HEK293 (cell line): ENCODE measurements around the gene LY6G5B.

Source experiments
- CTCF ChIA-PET: fragments of 350-600 bp; formaldehyde crosslinking; extraction: SDS; loops from one replicate; lab custom pipeline; 2021; ENCODE audit warnings: antibody characterized with exemption; lab: Yijun Ruan, JAX
- POLR2A ChIA-PET: fragments of 300-600 bp; formaldehyde crosslinking; extraction: SDS; loops from one replicate; lab custom pipeline; 2020; ENCODE audit warnings: antibody characterized with exemption, inconsistent platforms; lab: Yijun Ruan, JAX
- H3K27ac ChIP-seq: fragments of 200-500 bp; sonication (Bioruptor generic); 2 replicates; pipeline ENCODE4 v1.5.1; 2014; ENCODE audit warnings: low read depth, low read length, control low read depth, inconsistent platforms; ENCODE audit errors: extremely low read depth
- H3K36me3 ChIP-seq, 2 experiments: fragments of 200-500 bp in 1 of 2; sonication (Bioruptor generic) in 1 of 2; 1 replicate in 1 of 2; 2 replicates in 1 of 2; pipeline ENCODE4 v1.5.1; 2014 to 2017; ENCODE audit warnings: inconsistent platforms in 2 of 2, low read length in 2 of 2; ENCODE audit not compliant: control insufficient read depth in 2 of 2, insufficient read depth in 1 of 2
- H3K4me1 ChIP-seq: fragments of 200-500 bp; sonication (Bioruptor generic); 2 replicates; pipeline ENCODE4 v1.5.1; 2014; ENCODE audit warnings: mild to moderate bottlenecking, low read length, inconsistent platforms; ENCODE audit not compliant: control insufficient read depth, insufficient read depth
- H3K4me3 ChIP-seq: 2 replicates; pipeline ENCODE4 v1.5.1; 2011; ENCODE audit warnings: low read depth, mild to moderate bottlenecking, control low read depth, low read length, moderate library complexity
- H3K9me3 ChIP-seq: fragments of 200-500 bp; sonication (Bioruptor generic); 2 replicates; pipeline ENCODE4 v1.5.1; 2014; ENCODE audit warnings: low read depth, low read length, inconsistent platforms; ENCODE audit not compliant: control insufficient read depth, insufficient read depth
- GLI2 ChIP-seq: fragments of 450-650 bp; formaldehyde crosslinking; IDR thresholded peaks from 2 replicates; pipeline ENCODE4; 2017; ENCODE audit warnings: missing biosample characterization, missing genetic modification characterization, low read depth, borderline replicate concordance
- GLI4 ChIP-seq: fragments of 450-650 bp; formaldehyde crosslinking; IDR thresholded peaks from 2 replicates; pipeline ENCODE4 v1.5.1; 2016; ENCODE audit warnings: missing biosample characterization, missing genetic modification characterization
- GLIS2 ChIP-seq: fragments of 450-650 bp; formaldehyde crosslinking; IDR thresholded peaks from 2 replicates; pipeline ENCODE4 v1.5.1; 2016; ENCODE audit warnings: missing biosample characterization, missing genetic modification characterization
- KLF16 ChIP-seq: fragments of 450-650 bp; formaldehyde crosslinking; IDR thresholded peaks from 2 replicates; pipeline ENCODE4 v1.5.1; 2017; ENCODE audit warnings: missing biosample characterization, missing genetic modification characterization
- KLF7 ChIP-seq: fragments of 450-650 bp; formaldehyde crosslinking; IDR thresholded peaks from 2 replicates; pipeline ENCODE4 v1.5.1; 2016; ENCODE audit warnings: missing biosample characterization, missing genetic modification characterization, borderline replicate concordance
- MYNN ChIP-seq: fragments of 450-650 bp; formaldehyde crosslinking; IDR thresholded peaks from 2 replicates; pipeline ENCODE4 v1.5.1; 2016; ENCODE audit warnings: missing biosample characterization, missing genetic modification characterization, borderline replicate concordance
- SP2 ChIP-seq: fragments of 450-650 bp; formaldehyde crosslinking; IDR thresholded peaks from 2 replicates; pipeline ENCODE4 v1.5.1; 2016; ENCODE audit warnings: missing biosample characterization, missing genetic modification characterization
- TCF7L2 ChIP-seq: IDR thresholded peaks from 2 replicates; pipeline ENCODE4 v1.6.1; 2011; ENCODE audit warnings: low read depth, mild to moderate bottlenecking, inconsistent platforms, low read length, moderate library complexity, borderline replicate concordance
- WT1 ChIP-seq: fragments of 450-650 bp; formaldehyde crosslinking; IDR thresholded peaks from 2 replicates; pipeline ENCODE4 v1.5.1; 2016; ENCODE audit warnings: missing biosample characterization, missing genetic modification characterization
- ZBTB17 ChIP-seq: fragments of 450-650 bp; formaldehyde crosslinking; IDR thresholded peaks from 2 replicates; pipeline ENCODE4 v1.5.1; 2016; ENCODE audit warnings: missing biosample characterization, missing genetic modification characterization
- ZNF155 ChIP-seq: fragments of 450-650 bp; formaldehyde crosslinking; IDR thresholded peaks from 2 replicates; pipeline ENCODE4 v1.5.1; 2016; ENCODE audit warnings: missing biosample characterization, missing genetic modification characterization
- ZNF292 ChIP-seq: fragments of 450-650 bp; formaldehyde crosslinking; IDR thresholded peaks from 2 replicates; pipeline ENCODE4 v1.5.1; 2016; ENCODE audit warnings: low read depth, missing biosample characterization, missing genetic modification characterization, borderline replicate concordance
- ZNF335 ChIP-seq: fragments of 450-650 bp; formaldehyde crosslinking; conservative IDR thresholded peaks from 2 replicates; pipeline ENCODE4 v1.5.1; 2016; ENCODE audit warnings: missing biosample characterization, missing genetic modification characterization
- ZNF37A ChIP-seq: fragments of 450-650 bp; IDR thresholded peaks from 2 replicates; pipeline ENCODE4 v1.5.1; 2018; ENCODE audit warnings: missing biosample characterization, missing genetic modification characterization
- ZNF423 ChIP-seq: fragments of 450-650 bp; formaldehyde crosslinking; IDR thresholded peaks from 2 replicates; pipeline ENCODE4 v1.5.1; 2016; ENCODE audit warnings: missing biosample characterization, missing genetic modification characterization
- ZNF701 ChIP-seq: fragments of 450-650 bp; formaldehyde crosslinking; IDR thresholded peaks from 2 replicates; pipeline ENCODE4 v1.5.1; 2016; ENCODE audit warnings: missing biosample characterization, missing genetic modification characterization
- ZNF707 ChIP-seq: fragments of 450-650 bp; formaldehyde crosslinking; IDR thresholded peaks from 2 replicates; pipeline ENCODE4 v1.5.1; 2016; ENCODE audit warnings: missing biosample characterization, missing genetic modification characterization
- TF ChIP-seq, protein P1 (sequence below): fragments of 450-650 bp; formaldehyde crosslinking; IDR thresholded peaks from 2 replicates; pipeline ENCODE4 v1.5.1; 2016; ENCODE audit warnings: missing biosample characterization, missing genetic modification characterization
- TF ChIP-seq, protein P2 (sequence below): fragments of 450-650 bp; formaldehyde crosslinking; IDR thresholded peaks from 2 replicates; pipeline ENCODE4 v1.5.1; 2016; ENCODE audit warnings: missing biosample characterization, missing genetic modification characterization
- TF ChIP-seq, protein P3 (sequence below): fragments of 450-650 bp; formaldehyde crosslinking; IDR thresholded peaks from 2 replicates; pipeline ENCODE4 v1.5.1; 2016; ENCODE audit warnings: missing biosample characterization, missing genetic modification characterization
- TF ChIP-seq, protein P4 (sequence below): fragments of 450-650 bp; formaldehyde crosslinking; IDR thresholded peaks from 2 replicates; pipeline ENCODE4 v1.5.1; 2017; ENCODE audit warnings: missing biosample characterization, mild to moderate bottlenecking, missing genetic modification characterization, moderate library complexity
- TF ChIP-seq, protein P5 (sequence below): fragments of 450-650 bp; formaldehyde crosslinking; IDR thresholded peaks from 2 replicates; pipeline ENCODE4 v1.5.1; 2016; ENCODE audit warnings: missing biosample characterization, missing genetic modification characterization
- TF ChIP-seq, protein P6 (sequence below): fragments of 450-650 bp; formaldehyde crosslinking; IDR thresholded peaks from 2 replicates; pipeline ENCODE4 v1.5.1; 2016; ENCODE audit warnings: missing biosample characterization, missing genetic modification characterization

The LY6G5B gene

DNA sequence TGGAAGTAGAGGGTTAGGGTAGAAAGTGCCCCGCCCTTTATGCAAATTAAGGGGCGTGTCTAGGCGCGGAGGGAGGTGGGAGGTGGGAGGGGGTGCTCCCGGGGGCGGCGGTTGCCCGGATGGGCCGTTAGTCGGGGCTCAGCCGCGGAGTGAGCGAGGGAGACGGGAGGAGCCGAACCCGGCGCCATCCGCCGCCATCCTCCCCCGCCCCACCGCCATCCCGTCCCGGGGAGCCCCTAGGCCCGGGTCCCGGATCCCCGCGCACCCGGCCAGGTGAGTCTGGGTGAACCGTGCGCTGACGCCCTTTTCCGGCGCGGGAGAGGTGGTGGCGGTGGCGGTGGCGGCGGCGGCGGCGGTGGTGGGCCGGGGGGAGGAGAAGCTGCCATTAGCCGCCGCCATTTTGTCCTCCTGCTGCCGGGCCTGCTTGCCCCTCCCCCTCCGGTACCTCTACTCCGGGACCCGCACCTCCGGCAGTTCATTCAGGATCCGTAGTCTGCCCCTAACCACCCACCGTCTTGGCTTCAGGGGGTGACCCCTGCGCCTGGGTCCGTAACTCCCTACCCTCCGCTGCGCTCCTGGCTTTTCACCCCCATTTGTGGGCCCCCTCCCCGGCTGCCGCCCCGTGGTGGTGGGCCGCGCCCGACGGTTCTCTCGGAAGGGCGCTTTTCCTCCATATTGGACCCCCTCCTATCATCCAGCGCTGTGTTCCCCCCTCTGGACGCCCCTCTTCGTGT, 49.0 kb upstream of the LY6G5B start, which contains the start of gene PRRC2A (continued):
- TF ChIP-seq ZNF155 (tag by site-specific recombination) (no peak), ZNF37A (no peak), ZNF701 (no peak), GLI2 (no peak), ZNF423 (tag by site-specific recombination) (peak; percentile 12; the same call in 1 of the 2 replicates), KLF16 (tag by site-specific recombination) (peak; percentile 92), SP2 (peak; percentile 5; the same call in 1 of the 2 replicates)
- TF ChIP-seq, protein P1, sequence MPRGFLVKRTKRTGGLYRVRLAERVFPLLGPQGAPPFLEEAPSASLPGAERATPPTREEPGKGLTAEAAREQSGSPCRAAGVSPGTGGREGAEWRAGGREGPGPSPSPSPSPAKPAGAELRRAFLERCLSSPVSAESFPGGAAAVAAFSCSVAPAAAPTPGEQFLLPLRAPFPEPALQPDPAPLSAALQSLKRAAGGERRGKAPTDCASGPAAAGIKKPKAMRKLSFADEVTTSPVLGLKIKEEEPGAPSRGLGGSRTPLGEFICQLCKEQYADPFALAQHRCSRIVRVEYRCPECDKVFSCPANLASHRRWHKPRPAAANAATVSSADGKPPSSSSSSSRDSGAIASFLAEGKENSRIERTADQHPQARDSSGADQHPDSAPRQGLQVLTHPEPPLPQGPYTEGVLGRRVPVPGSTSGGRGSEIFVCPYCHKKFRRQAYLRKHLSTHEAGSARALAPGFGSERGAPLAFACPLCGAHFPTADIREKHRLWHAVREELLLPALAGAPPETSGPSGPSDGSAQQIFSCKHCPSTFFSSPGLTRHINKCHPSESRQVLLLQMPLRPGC (tag by site-specific recombination) = peak; percentile 79; the same call in 1 of the 2 replicates
- TF ChIP-seq, protein P2, sequence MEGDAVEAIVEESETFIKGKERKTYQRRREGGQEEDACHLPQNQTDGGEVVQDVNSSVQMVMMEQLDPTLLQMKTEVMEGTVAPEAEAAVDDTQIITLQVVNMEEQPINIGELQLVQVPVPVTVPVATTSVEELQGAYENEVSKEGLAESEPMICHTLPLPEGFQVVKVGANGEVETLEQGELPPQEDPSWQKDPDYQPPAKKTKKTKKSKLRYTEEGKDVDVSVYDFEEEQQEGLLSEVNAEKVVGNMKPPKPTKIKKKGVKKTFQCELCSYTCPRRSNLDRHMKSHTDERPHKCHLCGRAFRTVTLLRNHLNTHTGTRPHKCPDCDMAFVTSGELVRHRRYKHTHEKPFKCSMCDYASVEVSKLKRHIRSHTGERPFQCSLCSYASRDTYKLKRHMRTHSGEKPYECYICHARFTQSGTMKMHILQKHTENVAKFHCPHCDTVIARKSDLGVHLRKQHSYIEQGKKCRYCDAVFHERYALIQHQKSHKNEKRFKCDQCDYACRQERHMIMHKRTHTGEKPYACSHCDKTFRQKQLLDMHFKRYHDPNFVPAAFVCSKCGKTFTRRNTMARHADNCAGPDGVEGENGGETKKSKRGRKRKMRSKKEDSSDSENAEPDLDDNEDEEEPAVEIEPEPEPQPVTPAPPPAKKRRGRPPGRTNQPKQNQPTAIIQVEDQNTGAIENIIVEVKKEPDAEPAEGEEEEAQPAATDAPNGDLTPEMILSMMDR (tag by site-specific recombination) = peak; percentile 54; the same call in 1 of the 2 replicates

DNA sequence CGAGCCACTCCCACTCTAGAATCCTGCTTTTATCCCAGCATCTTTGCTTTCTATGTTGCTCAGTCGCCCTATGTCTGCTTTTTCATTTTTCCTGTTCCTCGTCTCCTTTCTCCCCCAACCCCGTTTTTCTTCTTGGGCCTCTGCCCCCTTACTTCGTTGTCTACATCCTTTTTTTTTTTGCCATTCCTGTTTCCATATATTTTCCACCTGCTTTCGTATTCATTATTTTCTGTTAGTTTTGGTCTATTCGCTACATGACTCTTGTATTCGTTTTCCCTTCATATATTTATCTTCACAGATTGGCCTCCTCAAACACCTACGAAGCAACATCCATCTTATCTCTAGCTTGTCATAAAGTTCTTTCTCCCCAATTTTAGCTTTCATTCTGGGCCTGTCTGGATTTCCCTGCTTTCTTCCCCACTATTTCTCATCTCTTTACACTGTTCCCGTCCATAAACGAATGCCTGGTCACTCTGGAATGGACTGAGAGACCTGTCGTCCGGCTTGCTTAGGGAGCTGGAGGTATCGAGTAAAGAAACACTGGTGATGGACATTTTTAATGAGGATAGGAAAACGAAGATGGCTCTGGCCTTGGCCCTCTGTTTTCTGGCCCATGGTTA, 48.3 kb upstream of the LY6G5B start:
- H3K4me1 ChIP-seq = peaks cover 7% of the 10 kb centered on the region; the same call in 1 of the 2 replicates
- peak overlapping the region; percentile 99 for H3K27ac ChIP-seq
- ChIA-PET POLR2A (interaction anchor here (0.6 to 9.7 kb wide), 17 partner anchors 15 to 1349 kb away, joined by 3 to 123 read pairs (median 4); partner anchors contain the start of genes ABHD16A, ATP6V1G2, BAG6 and C6orf47), CTCF (interaction anchor here (0.7 to 0.9 kb wide), 3 partner anchors 15 to 41 kb away, joined by 3 to 5 read pairs (median 3); no protein-coding TSS in a partner anchor)
- peak overlapping the region; percentile 97 for H3K4me3 ChIP-seq
- peaks cover 33 to 53% of the 10 kb centered on the region in 2 experiments for H3K36me3 ChIP-seq
- no peaks in the 10 kb centered on the region for H3K9me3 ChIP-seq
- TF ChIP-seq GLIS2 (tag by site-specific recombination) (0 out of 2 replicates have a peak, but pooled peaks have one; percentile 57), MYNN (no peak), ZNF707 (tag by site-specific recombination) (no peak), WT1 (peak; percentile 1; the same call in 1 of the 2 replicates), TCF7L2 (no peak), ZNF292 (peak; percentile 35; the same call in 1 of the 2 replicates), ZNF155 (tag by site-specific recombination) (no peak), GLI4 (tag by site-specific recombination) (no peak), KLF7 (no peak; the same call in 1 of the 2 replicates), ZBTB17 (tag by site-specific recombination) (peak; percentile 37; the same call in 1 of the 2 replicates), ZNF335 (peak; percentile 35; the same call in 1 of the 2 replicates)
- TF ChIP-seq, protein P3, sequence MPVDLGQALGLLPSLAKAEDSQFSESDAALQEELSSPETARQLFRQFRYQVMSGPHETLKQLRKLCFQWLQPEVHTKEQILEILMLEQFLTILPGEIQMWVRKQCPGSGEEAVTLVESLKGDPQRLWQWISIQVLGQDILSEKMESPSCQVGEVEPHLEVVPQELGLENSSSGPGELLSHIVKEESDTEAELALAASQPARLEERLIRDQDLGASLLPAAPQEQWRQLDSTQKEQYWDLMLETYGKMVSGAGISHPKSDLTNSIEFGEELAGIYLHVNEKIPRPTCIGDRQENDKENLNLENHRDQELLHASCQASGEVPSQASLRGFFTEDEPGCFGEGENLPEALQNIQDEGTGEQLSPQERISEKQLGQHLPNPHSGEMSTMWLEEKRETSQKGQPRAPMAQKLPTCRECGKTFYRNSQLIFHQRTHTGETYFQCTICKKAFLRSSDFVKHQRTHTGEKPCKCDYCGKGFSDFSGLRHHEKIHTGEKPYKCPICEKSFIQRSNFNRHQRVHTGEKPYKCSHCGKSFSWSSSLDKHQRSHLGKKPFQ = 0 out of 2 replicates have a peak, but pooled peaks have one; percentile 4
- TF ChIP-seq, protein P4, sequence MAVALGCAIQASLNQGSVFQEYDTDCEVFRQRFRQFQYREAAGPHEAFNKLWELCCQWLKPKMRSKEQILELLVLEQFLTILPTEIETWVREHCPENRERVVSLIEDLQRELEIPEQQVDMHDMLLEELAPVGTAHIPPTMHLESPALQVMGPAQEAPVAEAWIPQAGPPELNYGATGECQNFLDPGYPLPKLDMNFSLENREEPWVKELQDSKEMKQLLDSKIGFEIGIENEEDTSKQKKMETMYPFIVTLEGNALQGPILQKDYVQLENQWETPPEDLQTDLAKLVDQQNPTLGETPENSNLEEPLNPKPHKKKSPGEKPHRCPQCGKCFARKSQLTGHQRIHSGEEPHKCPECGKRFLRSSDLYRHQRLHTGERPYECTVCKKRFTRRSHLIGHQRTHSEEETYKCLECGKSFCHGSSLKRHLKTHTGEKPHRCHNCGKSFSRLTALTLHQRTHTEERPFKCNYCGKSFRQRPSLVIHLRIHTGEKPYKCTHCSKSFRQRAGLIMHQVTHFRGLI (tag by site-specific recombination) = no peak
- TF ChIP-seq, protein P5, sequence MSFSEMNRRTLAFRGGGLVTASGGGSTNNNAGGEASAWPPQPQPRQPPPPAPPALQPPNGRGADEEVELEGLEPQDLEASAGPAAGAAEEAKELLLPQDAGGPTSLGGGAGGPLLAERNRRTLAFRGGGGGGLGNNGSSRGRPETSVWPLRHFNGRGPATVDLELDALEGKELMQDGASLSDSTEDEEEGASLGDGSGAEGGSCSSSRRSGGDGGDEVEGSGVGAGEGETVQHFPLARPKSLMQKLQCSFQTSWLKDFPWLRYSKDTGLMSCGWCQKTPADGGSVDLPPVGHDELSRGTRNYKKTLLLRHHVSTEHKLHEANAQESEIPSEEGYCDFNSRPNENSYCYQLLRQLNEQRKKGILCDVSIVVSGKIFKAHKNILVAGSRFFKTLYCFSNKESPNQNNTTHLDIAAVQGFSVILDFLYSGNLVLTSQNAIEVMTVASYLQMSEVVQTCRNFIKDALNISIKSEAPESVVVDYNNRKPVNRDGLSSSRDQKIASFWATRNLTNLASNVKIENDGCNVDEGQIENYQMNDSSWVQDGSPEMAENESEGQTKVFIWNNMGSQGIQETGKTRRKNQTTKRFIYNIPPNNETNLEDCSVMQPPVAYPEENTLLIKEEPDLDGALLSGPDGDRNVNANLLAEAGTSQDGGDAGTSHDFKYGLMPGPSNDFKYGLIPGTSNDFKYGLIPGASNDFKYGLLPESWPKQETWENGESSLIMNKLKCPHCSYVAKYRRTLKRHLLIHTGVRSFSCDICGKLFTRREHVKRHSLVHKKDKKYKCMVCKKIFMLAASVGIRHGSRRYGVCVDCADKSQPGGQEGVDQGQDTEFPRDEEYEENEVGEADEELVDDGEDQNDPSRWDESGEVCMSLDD (tag by site-specific recombination) = 0 out of 2 replicates have a peak, but pooled peaks have one; percentile 28
- TF ChIP-seq, protein P6, sequence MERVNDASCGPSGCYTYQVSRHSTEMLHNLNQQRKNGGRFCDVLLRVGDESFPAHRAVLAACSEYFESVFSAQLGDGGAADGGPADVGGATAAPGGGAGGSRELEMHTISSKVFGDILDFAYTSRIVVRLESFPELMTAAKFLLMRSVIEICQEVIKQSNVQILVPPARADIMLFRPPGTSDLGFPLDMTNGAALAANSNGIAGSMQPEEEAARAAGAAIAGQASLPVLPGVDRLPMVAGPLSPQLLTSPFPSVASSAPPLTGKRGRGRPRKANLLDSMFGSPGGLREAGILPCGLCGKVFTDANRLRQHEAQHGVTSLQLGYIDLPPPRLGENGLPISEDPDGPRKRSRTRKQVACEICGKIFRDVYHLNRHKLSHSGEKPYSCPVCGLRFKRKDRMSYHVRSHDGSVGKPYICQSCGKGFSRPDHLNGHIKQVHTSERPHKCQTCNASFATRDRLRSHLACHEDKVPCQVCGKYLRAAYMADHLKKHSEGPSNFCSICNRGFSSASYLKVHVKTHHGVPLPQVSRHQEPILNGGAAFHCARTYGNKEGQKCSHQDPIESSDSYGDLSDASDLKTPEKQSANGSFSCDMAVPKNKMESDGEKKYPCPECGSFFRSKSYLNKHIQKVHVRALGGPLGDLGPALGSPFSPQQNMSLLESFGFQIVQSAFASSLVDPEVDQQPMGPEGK (tag by site-specific recombination) = no peak
